22Rv1 (cell line): ENCODE measurements around the gene SLC2A5.

Experiments
- H3K27ac ChIP-seq: fragments of 450-650 bp; 2 replicates; pipeline ENCODE4 v1.5.1; 2017
- CTCF ChIP-seq: fragments of 450-650 bp; IDR thresholded peaks from 2 replicates; pipeline ENCODE4 v1.5.1; 2017; ENCODE audit warnings: mild to moderate bottlenecking
- ZFX ChIP-seq: fragments of 450-650 bp; IDR thresholded peaks from 2 replicates; pipeline ENCODE4 v1.6.1; 2017; ENCODE audit warnings: antibody characterized with exemption, borderline replicate concordance

The SLC2A5 gene

GRCh38 chr1:9069326-9070100 is at the start of gene SLC2A5:
TSS of gene SLC2A5 (minus strand) at chr1:9069635. CDS start at chr1:9069536, 99 bp downstream.
- no peak within 1 kb of the TSS for H3K27ac ChIP-seq
- TF ChIP-seq CTCF = no peak
- TF ChIP-seq ZFX = no peak

- H3K27ac ChIP-seq = no peak overlapping the region
Observed at GRCh38 chr1:9118186-9118585, 48.8 kb upstream of the SLC2A5 start.

GRCh38 chr1:9115351-9116205 is 46.1 kb upstream of the SLC2A5 start:
- H3K27ac ChIP-seq = no peak overlapping the region
- no peak for TF ChIP-seq ZFX
- no peak for TF ChIP-seq CTCF

More at GRCh38 chr1:9118186-9118585, 48.8 kb upstream of the SLC2A5 start:
- TF ChIP-seq ZFX = no peak

- TF ChIP-seq ZFX (no peak), CTCF (no peak)
- H3K27ac ChIP-seq = no peak overlapping the region
Observed at GRCh38 chr1:9112961-9113880, 43.8 kb upstream of the SLC2A5 start.

- no peak overlapping the region for H3K27ac ChIP-seq
- TF ChIP-seq CTCF (no peak), ZFX (no peak)
Observed at GRCh38 chr1:9111957-9112356, 42.5 kb upstream of the SLC2A5 start.

GRCh38 chr1:9111357-9111691 is 41.9 kb upstream of the SLC2A5 start:
- TF ChIP-seq CTCF (no peak), ZFX (no peak)
- no peak overlapping the region for H3K27ac ChIP-seq

- peak; percentile 93 for TF ChIP-seq CTCF
- TF ChIP-seq ZFX = no peak
- no peak overlapping the region for H3K27ac ChIP-seq
Observed at GRCh38 chr1:9110669-9111356, 41.4 kb upstream of the SLC2A5 start.
